ENCODE data around the gene ZNF350. TPM values are rescaled to one million over a fixed set of nuclear protein-coding genes. Genes with fewer than 3 reads are reported as not detected.

Gene ZNF350
- total and polyA plus RNA-seq, 2 of the 13 experiments (the other 11 are each of a cell fraction or from before 2014, with no cell fraction given) = 3.7 to 6.9 TPM

- TF ChIP-seq MAZ (IDR thresholded peaks at IDR 0.05; ENCODE audit: borderline replicate concordance, low read depth, low read length) (no peak), MAZ (CRISPR knock-in tag; IDR thresholded peaks at IDR 0.05; ENCODE audit: low read depth) (peak; percentile 78), REPIN1 (CRISPR knock-in tag; IDR thresholded peaks at IDR 0.05; ENCODE audit: borderline replicate concordance, low read depth) (peak; percentile 95), ZNF709 (CRISPR knock-in tag; IDR thresholded peaks at IDR 0.05) (peak; percentile 49; the same call in 1 of the 2 replicates), ZNF337 (CRISPR knock-in tag; IDR thresholded peaks at IDR 0.05; ENCODE audit: borderline replicate concordance, low read depth) (no peak), ZNF296 (CRISPR knock-in tag; conservative IDR thresholded peaks at IDR 0.05) (no peak), SMAD9 (CRISPR knock-in tag; IDR thresholded peaks at IDR 0.05) (no peak), ZNF530 (CRISPR knock-in tag; IDR thresholded peaks at IDR 0.05; ENCODE audit: low read depth) (no peak), RBAK (CRISPR knock-in tag; IDR thresholded peaks at IDR 0.05) (no peak), ZNF407 (CRISPR knock-in tag; IDR thresholded peaks at IDR 0.05; ENCODE audit: not compliant biosample characterization) (peak; percentile 21), NFAT5 (CRISPR knock-in tag; IDR thresholded peaks at IDR 0.05) (0 out of 2 replicates have a peak, but pooled peaks have one; percentile 54), NFIB (CRISPR knock-in tag; IDR thresholded peaks at IDR 0.05; ENCODE audit: borderline replicate concordance) (no peak), ZBTB34 (CRISPR knock-in tag; IDR thresholded peaks at IDR 0.05) (peak; percentile 71)
These were observed 41.6 kb upstream of the ZNF350 start, which contains the start of gene ZNF614 (continued) for GRCh38 chr19:52028027-52028779.

Data from HepG2 (cell line).